Anterior cingulate cortex (tissue), 58 donors: ENCODE measurements around the gene CNTNAP2.

Source experiments
- DNase-seq, 58 donors: peaks; one replicate each; lab custom pipeline; 2025; lab: John Stamatoyannopoulos, UW

CNTNAP2 gene

DNA sequence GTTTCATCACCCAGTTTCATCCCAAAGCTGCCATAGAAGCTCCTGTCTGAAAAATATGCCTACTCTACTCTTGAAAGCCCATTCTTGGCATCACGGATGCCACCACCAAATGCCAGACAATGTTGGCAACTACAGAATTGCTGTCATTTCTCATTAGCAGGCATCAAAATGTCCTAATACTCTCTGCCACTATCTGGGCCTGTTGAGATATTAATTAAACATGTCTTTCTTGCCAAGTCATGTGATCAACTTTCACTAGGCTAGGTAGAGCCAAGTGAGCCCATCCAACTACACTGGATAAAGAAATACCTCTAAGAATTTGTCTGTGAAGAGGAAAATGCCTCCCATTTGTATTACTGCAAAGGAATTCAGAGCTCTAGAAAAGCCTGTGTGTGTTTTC lies 1380.6 kb downstream of the CNTNAP2 start:
- no peak for DNase-seq

DNA sequence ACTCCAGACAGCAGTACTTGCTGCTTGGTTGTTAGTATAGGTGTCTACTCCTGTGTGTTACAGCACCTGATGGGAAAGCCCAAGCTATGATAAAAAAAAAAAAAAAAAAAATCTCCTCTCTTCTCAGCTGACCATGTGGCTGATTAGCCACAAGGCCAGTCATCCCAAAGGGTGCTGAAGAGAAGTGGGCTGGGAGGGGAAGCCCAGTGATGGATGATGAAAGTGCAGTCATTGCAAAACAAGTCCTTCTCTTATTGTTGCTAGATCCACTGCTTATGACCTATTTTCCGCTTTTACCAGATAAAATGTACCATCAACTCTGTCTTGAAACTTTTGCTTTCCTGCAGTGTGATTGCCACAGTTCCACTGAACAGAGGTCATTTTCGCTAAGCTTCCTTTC lies 1381.5 kb downstream of the CNTNAP2 start:
- DNase-seq: no peak

DNA sequence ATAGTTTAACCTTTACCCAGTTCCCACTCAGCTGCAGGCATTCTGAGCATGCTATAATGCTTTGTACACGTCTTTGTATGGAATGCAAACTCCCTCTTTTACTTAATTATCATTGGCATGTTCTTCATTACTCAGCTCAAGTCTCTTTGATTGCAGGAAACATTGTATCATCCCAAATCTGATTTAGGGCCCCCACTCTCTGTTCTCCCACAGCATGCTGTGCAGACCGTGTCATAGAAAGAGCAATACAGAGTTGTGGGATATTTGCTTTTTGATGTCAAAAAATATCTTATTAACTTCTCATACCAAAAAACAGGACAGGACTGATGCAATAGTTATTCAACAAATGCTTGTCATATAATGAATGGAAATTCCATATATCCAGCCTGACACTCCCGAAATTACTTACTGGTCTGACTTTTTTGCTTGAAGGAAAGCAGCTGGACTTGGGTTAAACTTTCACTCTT lies 1392.5 kb downstream of the CNTNAP2 start:
- DNase-seq: no peak

DNA sequence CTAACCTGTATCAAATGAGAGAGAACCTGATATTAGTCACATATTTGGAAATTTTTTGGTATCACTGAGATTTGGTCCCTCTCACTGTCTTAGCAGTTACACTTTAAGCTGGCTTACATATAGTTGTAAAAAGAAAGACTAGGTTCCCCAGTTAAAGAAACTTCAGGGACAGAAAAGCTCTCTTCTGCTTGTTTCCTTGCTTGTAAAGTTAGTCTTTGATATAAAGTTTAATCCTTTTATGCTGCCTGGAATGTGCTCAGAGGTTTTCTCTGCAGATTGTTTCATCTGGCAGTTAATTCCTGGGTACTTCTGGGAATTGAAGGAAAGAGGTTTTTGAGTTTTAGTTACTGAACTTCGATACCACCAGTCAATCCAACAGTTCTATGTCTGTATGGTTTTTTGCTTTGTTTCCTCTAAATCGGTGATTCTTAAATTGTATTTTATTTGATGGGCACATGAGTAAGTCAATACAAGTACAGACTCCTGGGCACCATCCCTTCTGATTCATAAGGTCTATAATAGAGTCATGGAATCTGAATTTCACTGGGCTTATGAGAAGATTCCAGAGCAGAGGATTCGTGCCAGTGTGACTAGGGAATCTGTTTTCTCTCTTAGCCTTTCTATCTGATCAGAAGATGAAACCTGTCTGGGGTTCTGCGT lies 1393.1 kb downstream of the CNTNAP2 start:
- DNase-seq: no peak

DNA sequence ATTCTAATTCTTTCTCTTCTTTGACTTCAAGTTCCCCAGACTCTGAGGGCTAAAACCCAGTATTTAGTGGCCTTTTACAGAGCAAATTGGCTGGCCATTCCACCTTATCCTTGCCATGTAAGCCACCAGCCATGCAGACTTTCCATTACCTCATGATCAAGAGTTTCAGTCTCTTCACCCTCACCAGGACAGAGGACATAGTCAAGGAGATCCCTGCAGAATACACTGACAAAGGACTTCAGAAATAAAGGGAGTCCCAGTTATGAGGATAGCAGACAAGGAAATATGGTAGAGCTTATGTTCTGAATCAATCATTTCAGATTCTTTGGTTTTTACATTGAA lies 1393.6 kb downstream of the CNTNAP2 start:
- DNase-seq: no peak

DNA sequence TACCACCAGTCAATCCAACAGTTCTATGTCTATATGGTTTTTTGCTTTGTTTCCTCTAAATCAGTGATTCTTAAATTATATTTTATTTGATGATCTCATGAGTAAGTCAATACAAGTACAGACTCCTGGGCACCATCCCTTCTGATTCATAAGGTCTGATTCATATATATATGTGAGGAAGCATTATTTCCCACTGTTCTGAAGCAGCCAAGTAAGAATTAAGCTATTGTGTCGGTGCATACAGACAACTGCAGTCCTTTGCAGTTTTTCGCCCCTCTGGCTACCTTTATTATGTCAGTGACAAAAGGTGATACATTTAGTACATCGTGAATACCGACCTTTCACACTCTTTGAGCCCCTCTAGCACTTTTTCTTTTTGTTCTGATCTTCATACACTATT lies 1394.3 kb downstream of the CNTNAP2 start:
- DNase-seq: no peak

DNA sequence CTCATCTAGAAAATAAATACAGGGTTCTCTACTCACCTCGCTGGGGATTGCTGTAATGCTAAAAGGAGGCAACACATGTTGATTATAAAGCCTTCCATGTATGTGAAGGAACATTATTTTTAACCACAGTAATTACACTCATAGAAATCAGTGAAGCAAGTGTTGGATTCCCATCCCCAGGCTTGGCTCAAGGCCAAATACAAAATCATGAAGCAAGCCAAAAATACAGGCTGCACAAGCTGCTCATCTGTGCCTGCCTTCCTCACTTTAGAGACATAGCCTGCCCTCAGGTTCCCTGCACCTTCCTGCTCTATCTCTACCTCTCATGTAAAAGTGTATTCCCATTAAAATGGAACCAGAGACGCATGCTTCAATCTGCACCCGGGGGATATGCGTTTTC lies 1396.8 kb downstream of the CNTNAP2 start:
- no peak for DNase-seq

DNA sequence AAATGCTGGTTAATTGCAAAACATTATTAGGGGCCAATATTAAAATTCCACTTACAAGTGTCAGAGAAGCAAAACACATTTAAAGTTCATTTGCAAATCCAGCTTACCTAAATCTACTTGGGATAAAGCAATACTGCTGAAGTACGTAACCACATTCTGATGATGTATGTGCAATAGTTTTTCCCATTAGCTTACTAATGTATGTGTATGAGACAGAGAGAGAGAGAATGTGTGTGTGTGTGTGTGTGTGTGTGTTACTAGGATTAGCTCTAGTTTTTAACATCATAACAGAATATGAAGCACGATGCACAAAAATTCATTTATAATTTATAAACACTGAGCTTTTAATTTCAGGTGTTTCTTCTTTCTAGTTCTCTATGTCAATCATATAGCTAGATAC lies 1399.8 kb downstream of the CNTNAP2 start:
- DNase-seq: no peak

DNA sequence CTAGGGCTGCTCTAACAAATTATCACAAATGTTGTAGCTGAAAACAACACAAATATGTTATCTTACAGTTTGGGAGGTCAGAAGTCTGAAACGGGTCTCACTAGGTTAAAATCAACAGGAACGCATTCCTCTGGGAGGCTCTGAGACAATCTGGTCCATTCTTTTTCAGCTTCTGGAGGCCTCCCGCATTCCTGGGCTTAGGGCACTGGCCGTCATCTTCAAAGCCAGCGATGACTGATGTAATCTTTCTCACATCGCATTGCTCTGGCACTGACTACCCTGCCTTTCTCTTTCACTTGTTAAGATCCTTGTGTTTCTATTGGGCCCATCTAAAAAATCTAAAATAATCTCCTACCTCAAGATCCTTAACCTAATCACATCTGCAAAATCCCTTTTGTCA lies 1402.5 kb downstream of the CNTNAP2 start:
- DNase-seq: no peak

DNA sequence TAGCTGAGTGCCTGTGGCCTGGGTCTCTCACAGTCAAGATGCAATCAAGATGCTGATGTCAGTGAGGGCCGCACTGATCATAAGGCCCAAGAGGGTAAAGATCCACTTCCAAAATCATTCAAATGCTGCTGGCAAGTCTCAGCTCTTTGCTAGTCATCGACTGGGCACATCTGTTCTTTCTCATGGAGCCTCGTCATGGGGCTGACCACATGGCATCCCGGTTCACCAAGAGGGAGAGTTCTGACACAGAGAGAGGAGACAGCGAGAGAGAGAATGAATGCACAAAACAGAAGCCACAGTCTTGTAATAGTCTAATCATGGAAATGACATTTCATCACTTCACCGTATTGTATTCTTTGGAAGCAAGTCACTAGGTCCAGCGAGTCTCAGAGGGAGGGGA lies 1406.5 kb downstream of the CNTNAP2 start:
- peak in 2 of 58 donors; percentile 1 to 3 for DNase-seq

DNA sequence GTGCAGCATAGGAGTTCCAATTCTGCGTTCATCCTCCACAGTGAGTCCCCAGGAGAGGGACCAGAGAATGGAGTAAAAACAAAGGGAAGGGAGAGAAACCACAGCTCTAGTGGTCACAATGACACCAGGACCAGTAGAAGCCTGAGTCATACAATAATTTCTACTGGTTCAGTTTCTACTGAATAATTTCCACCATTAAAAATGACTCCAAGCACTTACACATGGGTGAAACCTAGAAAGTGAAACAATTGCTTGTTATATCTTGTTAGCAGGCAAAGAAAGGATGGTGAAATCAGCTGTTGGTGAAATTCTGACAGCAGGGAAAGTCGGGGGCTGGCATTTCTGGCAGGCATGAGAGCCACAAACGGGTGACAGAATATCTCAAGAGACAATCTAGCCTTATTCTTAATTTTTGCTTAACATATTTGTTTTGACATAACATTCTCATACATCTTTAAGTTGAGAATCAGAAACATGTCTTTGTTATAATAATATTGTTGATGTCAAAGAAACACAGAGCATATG lies 1408.2 kb downstream of the CNTNAP2 start:
- DNase-seq: peak in 10 of 58 donors; percentile 1 to 24 (median 6)

DNA sequence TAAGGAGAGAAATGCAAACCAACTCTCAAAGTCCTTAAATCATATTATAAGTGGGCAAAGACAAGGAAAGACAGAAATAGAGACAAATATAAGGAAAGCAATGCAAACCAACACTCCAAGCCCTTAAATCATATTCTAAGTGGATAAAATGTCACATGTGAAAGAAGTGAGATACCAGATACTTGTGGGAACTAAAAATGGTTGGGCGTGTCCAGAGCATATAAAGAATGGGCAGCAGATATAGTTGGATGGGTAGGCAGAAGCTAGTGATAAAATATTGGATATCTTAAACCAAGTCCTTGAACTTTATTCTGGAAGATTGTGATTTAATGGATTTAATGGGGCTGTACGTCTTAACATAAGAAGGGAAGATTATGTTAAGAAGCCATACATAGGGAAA lies 1408.7 kb downstream of the CNTNAP2 start:
- DNase-seq: no peak

DNA sequence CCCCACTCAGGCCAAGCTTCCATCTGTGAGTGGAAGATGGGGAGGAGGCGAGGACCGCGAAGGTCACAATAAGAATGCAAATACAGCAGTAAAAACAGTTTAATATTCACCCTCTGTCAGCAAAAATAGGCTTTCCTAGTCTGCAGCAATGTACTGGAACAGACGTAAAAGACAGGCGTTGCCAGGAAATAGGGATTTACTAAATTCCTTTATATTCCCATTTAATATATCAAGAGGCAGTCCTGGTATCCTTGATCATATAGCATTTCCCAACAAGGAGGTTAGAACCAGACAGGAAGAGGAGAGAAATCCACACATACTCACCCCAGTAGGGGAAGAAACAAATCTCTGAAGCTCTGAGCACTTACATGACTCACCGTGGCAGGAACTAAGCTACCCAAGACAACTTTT lies 1419.1 kb downstream of the CNTNAP2 start:
- no peak for DNase-seq

DNA sequence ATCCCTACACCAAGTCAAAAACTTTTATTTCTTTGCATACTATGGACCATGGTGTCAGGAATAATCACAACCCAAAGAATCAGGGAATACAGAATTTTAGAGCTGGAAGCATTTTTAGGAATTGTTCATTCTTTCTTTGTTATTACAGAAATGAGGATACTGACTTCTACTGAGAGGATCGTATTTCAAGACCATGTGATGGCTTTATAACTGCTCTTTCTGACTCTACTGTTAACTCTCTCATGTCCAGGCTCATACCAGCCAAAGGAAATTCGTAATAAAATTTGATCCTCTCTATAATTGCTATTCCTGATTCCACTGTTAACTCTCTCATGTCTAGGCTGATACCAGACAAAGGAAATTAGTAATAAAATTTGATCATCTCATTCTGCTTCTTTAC lies 1423.1 kb downstream of the CNTNAP2 start:
- DNase-seq: no peak

DNA sequence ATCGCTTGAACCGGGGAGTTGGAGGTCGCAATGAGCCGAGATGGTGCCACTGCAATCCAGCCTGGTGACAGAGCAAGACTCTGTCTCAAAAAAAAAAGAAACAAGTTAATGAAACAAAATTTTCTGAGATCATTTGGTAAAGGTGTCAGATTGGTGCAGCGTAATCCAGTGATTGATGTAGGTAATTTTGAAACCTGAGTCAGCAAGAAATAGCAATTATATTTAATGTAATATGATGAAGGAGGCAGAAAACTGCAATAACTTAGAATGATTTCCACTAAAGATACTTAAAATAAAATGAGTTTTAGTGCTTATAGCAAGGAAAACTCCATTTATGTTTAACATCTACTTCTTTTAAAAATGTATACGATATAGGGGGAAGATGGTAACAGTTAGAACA lies 1424.1 kb downstream of the CNTNAP2 start:
- DNase-seq: no peak

DNA sequence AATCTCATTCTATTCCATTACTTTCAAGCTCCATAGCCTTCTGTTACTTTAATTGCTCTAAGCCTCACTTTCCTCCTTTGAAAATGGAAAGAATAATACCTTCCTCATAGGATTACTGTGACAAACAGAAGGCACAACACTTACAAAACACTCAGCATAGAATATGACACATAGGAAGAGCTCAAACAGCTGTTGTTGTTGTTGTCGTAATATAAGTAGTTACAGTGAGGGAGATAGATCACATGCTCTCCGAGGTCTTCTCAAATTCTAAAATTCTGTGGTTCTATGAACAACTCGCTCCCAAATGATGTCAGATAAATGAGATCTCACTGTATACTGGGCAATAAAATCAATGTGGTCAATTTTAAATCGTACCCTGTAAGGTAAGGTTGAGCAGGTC lies 1424.7 kb downstream of the CNTNAP2 start:
- DNase-seq: no peak

DNA sequence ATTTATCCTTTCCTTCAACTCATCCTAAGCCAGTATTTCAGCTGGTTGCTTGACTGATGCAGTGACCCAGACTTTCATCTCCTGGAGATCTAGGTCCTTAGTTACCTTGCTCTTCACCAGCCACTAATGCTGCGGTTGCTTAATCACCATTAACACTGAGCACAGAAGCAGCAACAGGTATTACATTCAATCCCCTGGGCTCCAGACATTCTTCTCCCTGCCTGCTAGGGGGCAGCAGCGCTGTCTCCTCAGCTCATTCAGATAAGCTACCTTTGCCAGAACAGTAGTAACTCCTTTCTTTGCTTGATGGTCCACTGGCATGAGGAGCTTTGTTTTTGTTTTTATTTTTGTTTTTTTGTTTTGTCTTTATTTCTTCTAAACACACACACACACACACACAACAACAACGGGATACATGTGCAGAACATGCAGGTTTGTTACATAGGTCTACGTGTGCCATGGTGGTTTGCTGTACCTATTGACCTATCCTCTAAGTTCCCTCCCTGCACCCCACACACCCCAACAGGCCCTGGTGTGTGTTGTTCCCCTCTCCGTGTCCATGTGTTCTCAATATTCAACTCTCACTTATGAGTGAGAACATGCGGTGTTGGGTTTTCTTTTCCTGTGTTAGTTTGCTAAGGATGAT lies 1430.8 kb downstream of the CNTNAP2 start:
- DNase-seq: no peak

DNA sequence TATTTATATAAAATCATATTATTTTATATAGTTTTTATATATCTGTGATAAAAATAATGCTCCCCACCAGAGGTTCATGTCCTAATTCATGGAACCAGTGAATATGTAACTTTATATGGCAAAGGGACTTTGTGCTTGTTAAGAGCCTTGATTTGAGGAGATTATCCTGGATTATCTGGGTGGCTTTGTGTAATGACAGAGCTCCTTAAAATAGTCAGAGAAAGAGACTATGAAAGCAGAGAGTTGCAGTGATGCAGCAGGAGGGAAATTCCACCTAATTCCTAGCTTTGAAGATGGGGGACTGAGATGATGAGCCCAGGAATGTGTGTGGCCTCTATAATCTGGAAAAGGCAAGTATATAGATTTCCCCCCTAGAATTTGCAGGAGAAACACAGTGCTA lies 1439.7 kb downstream of the CNTNAP2 start:
- DNase-seq: no peak

DNA sequence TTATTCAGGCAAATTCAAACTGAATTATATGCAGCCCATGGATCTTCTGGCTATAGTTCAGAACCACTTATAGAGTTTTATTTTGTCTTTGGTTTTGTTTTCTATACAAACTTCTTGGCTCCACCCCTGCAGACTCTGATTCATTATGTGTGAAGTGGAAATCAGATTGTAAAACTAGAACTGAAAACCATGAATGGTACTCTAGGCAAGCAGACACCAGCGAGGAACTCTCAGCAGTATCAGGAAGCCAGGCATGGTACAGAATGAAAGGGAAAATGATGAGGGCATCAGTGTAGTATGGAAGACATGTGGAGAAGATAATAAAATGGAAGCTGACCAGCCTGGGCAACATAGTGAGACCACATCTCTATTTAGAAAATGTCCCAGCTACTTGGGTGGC lies 1447.1 kb downstream of the CNTNAP2 start:
- DNase-seq: no peak

DNA sequence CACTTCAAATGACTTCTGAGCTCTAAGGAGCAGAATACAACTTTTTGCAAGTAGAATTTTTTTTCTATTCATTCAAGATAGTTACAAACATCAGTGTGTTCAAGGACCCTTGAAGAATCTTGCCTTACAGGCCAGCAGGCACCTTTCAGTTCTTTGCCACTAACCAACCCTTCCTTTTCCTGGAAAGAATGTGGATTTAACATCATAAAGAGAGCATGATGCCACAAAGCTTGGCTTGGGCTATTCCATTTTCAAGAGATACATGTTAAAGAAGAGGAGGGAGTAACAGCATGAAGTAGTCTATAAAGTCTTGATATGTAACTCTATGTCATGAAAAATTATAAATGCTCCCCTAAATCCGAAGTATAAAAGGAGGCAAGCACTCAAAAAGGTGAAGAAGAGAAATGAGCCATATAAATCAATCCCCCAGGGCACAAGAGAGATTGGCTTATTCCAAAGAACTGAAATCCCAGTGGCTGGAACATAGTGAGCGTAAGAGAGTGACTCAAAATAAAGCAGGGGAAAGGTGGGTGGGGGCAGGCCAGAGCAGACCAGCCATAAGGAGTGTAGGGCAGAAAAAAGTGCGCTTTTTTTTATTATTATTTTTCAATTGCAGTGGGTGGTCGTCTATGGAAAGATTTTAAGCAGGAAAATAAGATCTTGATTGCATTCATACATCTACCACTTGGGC lies 1448.3 kb downstream of the CNTNAP2 start:
- no peak for DNase-seq

DNA sequence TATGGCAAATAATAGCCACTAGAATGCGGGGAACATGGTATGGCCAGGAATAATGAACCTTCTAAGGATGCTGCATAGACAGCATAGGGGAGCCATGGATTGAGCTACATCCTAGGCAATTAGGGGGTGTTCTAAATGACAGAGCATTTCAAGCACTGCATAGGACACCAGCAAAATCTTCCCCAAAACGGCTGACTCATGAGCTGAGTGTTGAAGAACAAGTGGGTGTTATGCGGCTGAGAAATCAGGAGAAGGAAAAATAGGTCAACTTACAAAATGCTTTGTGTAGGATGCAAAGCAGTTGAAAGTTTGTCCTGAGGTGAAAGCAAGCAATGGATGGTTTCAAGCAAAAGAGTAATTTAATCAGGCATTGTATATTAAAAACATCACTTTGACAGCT lies 1450.4 kb downstream of the CNTNAP2 start:
- DNase-seq: peak in 15 of 58 donors; percentile 1 to 53 (median 7)
